Glomerular visceral epithelial cell (primary cell): Measurements from ENCODE around the gene TSC22D1.

Experiments
- DNase-seq: peaks from one replicate; pipeline ENCODE4 v3.0.0-alpha.2; 2016; ENCODE audit errors: extremely low spot score

Gene TSC22D1

DNA sequence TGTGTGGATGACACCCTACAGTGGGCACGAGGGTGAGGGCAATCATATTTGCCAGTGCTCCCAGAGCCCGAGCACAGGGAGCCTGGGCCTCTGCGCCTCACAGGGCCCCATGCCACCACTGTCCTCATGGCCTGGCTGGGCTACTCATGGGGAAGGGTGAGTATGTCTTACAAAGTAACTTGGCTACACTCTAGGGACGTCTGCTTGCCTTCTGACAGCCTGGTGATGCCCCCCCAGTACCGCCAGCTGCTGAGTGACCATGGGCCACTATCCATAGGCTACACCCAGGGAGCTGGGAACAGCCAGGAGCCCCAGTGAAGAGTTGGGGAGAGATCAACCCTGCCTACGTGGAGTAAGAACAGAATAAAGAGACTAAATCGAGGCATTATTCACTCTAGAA, 123.7 kb downstream of the TSC22D1 start:
- no peak for DNase-seq

DNA sequence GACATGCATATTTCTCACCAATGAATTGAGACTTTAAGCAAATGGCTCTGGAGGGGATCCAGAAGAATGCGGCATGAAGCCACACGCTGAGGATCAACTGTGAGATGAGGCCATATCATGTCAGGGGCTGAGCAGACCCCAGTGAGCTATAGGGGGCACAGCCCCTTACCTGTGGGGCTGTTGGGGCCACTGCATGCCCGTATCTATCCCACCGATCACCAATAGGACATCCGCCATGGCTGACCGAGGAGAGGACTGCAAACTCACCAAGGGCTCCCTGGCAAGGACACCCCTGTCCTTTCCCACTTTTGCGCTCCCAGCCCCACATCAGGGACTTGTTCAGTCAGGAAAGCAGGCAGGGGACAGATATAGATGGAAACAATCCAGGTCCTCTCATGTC, 124.5 kb downstream of the TSC22D1 start:
- DNase-seq, result no peak

DNA sequence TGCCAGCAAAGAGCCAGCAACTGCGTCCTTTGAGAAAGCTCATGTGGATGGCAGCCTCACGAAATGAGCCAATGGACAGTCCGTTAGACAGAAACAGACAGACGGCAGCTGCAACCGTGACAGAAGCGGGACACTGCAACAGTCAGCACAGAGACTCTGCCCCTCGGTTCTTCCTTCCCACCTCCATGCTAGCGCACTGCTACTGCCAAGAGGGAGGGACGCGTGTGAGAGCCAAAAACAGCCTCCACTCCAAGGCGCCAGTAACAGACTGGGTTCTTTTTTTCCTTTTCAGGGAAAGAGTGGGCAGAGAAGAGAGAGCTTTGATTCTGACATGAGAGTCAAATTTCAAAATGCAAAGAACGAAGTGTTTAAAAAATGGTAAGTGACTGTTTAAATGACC, 125.0 kb downstream of the TSC22D1 start:
- no peak for DNase-seq

DNA sequence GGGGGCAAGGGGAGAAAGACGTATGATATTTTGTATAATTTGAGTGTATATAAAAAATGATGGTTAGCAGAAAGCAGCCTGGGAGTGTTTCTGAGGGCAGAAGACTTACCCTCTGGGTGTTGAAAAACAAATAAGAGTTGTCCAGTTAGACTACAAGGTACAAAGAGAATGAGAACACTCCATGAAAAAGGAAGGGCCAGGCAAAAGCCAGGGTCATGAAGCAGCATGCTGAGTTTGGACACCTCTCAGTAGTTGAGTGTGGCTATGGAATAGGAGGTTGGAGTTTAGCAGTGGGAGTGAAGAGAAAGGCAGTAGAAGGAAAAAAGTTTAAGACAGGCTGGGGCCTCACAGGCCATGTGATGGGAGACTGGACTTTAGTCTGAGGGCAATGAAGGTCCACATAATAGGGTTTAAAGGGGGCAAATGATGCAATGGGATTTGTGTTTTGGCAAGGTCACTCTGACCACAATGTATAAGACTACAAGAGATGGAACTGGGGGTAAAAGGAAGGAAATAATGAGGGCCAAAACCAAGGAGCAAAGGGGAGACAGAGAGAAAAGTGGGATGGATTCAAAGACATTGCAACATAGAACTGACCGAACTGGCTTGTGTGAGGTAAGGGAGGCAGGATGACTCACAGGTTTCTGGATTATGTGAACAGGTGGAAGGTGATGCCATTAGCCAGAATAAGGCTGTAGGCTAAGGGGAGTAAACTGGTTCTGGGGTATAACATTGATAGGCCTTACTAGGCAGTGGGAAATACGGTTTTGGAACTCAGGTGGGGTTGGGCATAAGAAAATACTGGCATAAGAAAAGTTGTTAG, 125.9 kb downstream of the TSC22D1 start:
- DNase-seq, result no peak

DNA sequence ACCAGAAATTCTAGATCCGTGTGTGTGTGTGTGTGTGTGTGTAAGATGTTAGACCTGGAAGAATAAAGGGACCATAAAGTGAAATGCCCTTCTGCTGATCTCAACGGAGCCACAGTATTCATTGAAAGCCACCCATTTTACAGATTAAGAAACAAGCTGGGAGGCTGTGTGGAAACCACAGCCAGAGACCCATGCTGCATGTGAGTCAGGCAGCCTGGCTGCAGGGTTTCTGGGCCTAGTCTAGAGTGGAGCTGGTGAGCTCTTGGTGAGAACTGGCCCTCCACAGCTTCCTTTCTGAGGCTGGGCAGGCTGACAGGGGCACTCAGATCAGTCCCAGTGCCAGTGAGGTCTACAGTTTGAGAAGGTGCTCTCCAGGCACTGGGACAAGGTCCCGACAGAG, 127.3 kb downstream of the TSC22D1 start:
- no peak for DNase-seq

DNA sequence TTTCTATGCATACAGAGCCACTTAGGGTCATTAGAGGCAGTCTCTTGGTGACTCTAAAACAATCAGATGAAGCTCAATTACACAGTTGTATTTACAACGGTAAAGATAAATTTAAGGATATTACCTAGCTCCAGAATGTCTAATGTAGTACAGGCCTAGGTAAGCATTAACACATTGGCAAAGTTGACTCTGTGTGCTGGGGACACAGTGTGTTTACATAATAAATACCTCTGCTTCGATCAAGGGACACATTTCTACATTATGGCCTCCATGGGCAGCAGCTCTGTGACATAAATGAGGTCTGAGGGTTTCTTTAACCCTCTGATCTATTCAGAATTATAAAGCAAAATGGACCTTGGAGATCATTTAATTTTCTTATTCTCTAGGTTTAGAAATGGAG, 127.8 kb downstream of the TSC22D1 start:
- DNase-seq, result no peak

DNA sequence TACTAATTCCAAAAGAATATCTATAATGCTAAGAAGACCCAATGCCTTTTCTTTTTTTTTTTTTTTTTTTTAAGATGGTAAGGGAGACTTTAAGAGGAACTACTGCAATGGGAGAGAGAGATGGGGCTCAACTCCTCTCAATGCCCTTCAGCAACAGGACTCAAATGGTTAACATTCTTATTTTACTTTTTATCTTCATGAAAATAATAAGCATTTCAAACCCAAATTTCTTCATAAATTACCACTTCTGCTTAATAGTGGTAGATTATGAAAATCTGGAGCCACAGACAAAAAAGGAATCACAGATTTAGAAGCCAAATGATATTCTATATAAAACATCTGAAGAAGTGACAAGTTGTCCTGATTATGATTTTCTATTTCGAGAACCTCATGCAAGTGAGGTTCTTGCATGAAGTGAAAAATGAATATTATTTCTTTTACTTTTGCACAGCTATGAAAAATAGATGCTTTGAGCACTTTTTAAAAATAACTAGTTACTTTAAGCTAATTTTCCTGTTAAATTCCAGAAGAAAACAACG, 128.3 kb downstream of the TSC22D1 start:
- DNase-seq, result no peak

DNA sequence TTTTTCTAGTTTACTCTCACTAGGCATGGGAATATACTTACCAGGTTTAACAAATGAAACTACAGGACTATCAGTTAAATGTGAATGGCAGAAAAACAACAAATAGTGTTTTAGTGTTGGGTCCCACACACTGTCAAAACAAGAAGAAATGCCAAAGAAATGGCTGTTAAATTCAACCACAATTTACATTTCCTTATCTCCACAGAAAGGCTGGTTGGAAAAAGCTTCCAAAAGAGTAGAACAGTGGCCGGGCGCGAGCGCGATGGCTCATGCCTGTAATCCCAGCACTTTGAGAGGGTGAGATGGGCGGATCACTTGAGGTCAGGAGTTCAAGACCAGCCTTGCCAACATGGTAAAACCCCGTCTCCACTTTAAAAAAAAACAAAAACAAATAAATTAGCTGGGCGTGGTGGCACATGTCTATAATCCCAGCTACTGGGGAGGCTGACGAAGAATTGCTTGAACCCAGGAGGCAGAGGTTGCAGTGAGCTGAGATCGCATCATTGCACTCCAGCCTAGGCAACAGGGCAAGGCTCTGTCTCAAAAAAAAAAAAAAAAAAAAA, 136.0 kb downstream of the TSC22D1 start:
- DNase-seq, result no peak

DNA sequence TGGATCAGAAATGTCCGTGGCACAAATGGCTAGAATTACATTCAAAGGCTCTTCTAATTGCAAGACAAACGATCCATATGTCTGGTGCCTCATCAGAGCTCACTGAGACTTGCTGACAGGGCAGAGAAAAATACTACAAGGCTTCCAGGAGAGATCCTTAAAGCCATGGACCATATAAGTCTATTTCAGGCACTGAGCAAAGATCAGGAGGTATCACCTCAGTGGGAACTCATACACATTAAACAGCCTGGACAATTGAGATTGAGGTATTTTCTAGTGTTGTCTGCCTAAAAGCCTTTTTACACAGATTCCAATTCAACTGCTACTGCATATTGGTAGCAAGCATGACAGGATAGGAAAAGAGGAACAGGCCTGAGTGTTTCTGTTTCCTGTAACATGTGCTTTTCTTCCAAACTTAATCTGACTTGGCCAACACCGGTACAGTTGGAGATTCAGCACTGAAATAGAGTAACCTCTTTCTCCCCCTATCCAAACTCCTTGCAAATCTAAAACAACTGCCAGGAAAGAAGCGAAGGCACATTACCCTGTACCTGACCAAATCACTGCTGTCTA, 136.6 kb downstream of the TSC22D1 start:
- no peak for DNase-seq

DNA sequence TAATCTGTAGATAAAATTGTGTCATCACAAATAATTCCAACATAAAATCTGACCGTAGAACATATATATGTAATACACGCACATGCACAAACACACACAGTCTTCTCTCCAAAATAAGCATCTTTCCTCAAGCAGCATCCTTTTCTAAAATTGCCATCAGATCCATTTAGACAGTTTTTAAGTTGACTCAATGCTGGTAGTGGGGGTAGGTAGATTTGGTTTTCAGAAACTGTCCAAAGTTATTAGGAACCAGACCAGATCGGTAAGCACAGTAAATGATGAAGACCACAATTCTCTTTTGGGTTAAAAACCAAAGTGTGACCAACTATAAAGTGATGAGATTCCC, 137.9 kb downstream of the TSC22D1 start:
- no peak for DNase-seq

DNA sequence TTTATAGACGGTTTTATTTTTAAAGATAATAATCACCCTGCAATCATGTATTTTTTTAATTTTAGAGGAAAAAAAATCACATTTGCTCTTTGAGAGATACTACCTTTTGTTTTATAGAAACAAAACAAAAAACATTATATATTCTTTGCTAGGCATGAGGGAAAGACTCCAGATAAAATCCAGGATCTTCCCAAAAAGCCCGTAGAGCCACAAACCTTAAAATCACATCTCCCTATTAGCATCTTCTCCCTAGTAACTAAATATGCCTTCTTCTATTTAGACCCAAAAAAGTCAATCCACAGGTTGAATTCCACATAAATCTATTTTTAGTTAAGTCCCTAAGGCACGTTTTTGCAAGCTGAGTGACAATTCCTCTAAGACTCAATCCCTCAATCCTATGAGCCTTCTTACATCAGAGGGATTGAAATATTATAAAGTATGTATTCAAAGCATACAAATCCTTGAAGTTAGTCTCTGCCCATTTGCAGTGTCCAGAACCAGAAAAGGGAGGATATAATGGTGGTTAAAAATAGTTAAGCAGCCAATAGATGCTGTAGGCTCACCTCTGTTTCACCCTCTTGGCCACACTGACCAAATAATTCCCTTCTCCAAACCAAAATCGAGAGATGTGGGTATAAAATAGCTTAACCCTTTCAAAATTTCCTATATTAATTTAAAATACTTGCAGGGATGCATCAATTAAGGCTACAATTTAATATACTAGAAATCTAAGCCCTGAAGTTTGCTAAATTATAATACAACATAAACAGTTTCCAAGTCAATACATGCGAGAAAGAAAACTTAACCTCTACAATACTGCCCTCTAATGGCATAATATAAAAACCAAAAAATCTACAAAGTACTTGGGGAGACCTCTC, 138.5 kb downstream of the TSC22D1 start:
- DNase-seq, result peak; percentile 44

DNA sequence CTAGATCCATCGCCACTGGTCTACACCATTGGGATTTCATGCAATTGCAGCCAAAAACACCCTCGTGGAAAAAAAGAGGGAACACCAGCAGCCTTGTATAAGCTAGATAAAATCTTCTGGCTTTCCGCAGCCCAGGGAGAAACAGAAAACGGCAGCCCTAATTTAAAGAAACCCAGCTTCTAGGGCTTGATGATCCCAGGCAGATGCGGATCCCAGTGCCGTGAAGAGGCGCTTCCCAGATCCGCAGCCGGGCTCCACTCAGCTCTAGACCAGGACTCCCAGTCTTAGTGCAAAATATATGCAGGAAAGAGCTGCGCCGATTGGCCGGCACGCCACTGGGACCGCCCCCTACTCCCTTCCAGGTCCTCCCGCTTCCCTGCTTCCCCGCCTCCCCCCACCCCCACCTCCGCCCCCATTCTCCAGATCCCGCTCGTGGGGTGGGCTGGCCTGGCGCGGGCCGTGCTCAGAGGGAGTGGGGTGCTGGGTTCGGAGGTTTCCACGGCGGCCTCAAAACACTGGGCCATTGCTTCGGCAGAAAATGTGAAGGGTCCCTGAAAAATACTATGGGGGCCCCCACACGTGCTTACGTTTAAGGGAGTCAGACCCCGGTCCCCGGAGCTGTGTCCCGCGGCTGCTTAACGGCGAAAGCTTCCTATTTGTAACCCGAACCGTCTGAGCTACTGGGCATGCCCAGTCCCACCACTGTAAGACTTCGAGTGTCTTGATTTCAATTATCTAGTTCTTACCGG, 139.4 kb downstream of the TSC22D1 start:
- DNase-seq, result peak; percentile 97

DNA sequence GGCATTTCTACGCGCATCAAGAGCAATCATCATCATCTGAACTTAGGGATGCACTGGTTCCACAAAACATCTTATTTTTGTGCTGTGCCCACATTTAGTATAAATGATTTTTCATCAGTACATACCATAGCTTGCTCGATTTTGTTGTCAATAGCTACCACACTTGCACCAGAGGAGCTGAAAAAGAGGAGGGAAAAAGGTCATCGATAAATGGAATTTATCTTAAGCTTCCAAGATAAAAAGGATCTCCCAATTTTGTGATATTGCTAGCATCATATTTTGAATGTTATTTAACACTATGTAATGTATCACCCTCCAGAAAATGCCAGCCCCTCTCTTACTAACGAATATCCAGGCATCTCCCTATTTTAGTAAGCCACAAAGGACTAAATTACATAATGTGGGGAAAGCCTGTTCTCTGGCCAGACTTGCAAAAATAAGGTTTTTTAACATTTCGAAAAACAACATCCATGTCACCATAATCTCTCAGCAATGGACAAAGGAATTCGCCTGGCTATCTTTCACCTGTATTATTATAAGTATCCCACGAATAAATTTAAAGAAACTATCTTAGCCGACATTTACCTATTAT, 140.1 kb downstream of the TSC22D1 start:
- no peak for DNase-seq

DNA sequence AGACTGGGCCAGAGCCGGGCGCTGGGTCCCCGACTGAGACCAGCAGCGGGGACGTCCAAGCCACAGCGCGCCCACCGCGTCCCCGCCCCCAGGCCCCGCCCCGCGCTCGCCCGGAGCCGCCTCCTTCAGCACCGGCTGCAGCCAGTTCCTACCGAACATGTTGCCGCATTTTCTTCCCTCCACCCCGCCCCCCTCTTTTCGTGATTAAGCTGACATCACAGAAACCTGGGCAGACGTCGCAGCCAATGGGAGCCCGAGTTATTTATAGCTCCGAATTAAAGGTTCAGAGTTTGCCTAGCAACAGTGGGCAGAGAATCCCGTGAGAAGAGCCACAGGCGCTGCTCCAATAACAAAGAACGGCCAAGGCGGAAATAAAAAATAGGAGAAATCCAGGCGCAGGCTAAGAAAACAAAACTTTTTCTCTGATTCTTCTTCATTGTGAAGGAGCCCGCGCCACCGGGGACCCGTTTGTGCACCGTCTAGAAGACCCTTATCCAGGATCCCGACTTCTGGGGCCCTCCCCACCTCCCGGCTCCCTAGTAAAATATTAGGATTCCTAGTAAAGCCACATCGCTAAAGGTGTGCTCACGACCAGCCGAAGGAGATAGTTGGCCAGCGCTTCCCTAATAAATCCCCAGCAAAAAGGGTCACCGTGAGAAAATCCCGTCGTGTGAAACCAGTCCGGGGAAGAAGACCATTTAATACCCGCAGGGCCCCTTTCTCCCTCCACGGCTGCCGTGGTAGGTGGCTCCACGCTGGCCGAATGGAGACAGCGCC, 140.8 kb downstream of the TSC22D1 start:
- peak; percentile 98 for DNase-seq

DNA sequence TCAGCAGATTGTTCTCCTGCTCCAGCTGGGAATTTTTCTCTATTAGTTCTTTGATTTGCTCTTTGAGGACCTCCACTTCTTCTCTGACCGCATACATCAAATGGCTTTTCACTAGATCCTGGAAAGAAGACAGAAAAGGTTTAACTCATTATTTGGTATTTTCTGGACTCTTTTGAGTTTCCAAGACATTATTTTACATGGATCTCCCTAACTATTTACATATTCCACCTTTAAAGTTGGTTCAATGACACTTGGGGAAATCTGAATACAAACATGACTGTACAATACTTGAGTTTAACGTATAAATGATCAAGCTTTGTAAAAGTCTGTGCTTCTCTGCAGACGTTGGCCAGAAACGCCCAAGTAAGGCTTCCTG, 141.4 kb downstream of the TSC22D1 start:
- no peak for DNase-seq

DNA sequence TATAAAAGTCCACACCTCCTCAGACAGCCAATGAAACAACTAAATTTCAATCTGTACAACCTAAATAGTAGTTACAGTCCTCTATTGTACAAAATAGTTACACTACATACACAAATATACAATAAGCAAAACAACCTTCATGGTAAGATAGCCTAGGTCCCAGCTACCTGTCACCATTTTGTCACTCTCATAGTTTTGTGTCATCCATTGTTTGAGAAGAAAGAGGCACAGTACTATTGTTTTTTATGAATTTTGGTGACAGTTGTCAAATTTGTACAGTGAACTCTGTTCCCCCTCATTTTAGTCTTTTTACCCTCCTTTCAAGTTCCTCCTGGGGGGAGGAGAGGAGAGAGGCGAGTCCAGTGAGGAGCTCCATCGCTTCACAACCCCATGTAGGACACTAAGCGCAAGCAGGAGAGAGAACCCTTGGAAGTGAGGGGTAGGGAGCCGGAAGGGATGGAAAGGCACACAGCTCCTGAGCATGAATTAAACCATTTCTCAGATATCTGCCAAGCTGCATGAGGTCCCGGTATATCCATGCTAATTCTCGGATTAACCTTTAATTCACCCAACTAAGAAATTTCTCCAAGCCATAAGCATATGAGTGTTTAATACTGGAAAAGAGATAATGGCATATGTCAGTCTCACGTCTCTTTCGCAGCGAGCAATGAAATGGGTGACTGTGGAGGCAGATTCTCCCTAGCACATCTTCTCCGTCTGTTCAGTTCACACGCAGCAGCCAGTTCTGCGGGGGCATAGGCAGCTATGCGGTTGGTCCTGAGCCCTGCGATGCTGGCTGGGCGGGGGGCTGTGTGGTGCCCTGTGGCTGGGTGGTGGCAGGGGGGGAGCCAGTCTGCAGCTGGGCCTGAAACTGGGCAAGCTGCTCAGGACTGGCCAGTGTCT, 142.0 kb downstream of the TSC22D1 start:
- no peak for DNase-seq

DNA sequence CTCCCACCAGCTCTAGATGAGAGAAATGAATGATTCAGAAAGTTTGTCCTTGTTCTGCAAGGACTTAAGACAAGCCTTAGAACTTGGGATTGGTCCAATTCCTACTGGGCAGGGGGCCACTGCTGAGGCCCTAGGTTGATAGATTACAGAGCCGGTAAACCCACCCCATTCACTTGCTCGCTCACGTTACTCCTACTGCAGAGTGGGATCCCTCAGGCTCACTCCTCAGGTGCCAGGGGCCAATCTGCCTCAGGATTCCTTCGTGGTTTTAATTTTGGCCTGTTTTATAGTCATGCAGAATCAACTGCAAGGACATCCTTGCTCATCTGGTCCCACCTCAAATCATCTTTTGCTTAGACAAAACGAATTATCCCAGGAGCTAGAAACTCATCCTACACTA, 143.5 kb downstream of the TSC22D1 start:
- no peak for DNase-seq

DNA sequence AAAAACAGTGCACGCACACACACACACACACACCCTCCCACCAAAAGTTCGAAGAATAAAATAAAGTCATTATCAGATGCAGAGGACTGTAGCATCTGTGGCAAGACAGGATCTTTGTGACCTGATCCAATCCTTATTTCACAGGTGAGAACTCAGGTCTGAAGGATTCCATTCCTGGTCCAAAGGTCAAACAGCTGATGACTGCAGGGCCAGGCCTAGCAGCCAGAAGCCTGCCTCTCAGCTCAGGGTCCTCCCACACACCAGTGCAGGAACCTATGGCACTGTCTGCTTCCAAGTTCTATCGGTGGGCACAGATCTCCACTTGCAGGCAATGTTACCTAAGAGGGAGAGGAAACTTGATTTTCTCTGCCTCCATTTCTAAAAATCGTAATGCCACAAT, 145.0 kb downstream of the TSC22D1 start:
- DNase-seq, result no peak

DNA sequence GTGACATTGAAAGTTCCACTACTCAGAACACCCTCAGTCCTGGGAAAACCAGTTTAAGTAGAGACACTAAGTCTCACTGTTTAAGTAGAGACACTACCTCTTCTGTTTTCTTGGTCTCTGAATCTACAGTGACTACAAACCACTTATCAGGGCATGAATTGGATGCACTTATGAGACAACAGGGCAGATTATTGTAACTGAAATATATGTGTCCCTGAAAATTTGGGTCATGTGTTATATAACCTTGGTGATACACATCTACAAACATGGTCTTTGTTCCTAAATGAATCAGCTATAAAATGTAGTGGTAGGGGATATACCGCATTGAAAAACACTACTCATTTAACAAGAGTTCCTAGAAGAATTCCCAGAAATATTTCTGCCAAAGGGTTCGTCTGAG, 146.8 kb downstream of the TSC22D1 start:
- no peak for DNase-seq
